Erythroblast (primary cell): Measurements from ENCODE around the gene PARD3.

Experiments used
- GATA1 ChIP-seq: IDR thresholded peaks from 2 replicates; pipeline ENCODE4 v1.6.1; 2011; ENCODE audit warnings: low read depth, mild to moderate bottlenecking, control low read depth, low read length, moderate library complexity
- POLR2A ChIP-seq: IDR thresholded peaks from 2 replicates; pipeline ENCODE4 v1.6.1; 2011; ENCODE audit warnings: mild to moderate bottlenecking, low read length

DNA sequence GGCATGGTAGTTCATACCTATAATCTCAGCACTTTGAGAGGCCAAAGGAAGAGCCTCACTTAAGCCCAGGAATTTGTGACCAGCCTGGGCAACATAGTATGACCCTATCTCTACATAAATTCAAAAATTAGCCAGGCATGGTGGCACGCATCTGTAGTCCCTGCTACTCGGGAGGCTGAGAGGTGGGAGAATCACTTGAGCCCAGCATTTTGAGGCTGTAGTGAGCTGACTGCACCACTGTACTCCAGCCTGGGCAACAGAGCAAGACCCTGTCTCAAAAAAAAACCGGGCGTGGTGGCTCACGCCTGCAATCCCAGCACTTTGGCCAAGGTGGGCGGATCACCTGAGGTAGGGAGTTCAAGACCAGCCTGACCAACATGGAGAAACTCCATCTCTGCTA, 19.8 kb downstream of the PARD3 start:
- TF ChIP-seq POLR2A (no peak), GATA1 (no peak)
